Activated CD4-positive, alpha-beta T cell treated with anti-CD3 and anti-CD28 coated beads, Interleukin-2, amount 50 U/mL, for 1 hour (primary cell): ENCODE measurements around the gene MRPL3.
"Not testable (repeated sequence)": the region's sequence is repeated elsewhere in the genome, so short reads cannot be mapped to it uniquely, and the experiment has no call there.

Experiments
- DNase-seq: peaks from one replicate; pipeline ENCODE4 v3.0.0-alpha.2; 2020

MRPL3 gene

GRCh38 chr3:131491775-131492174 lies 11.0 kb downstream of the MRPL3 start:
- no peak for DNase-seq

- DNase-seq, result no peak
Measured at GRCh38 chr3:131491084-131491483, 11.7 kb downstream of the MRPL3 start.

- DNase-seq, result not testable (repeated sequence)
Measured at GRCh38 chr3:131486545-131486944, 16.2 kb downstream of the MRPL3 start.

GRCh38 chr3:131485119-131485518 lies 17.7 kb downstream of the MRPL3 start:
- DNase-seq, result no peak

- DNase-seq, result no peak
Measured at GRCh38 chr3:131484496-131485111, 18.2 kb downstream of the MRPL3 start.

- DNase-seq, result no peak
Measured at GRCh38 chr3:131480116-131480515, 22.7 kb downstream of the MRPL3 start.

- DNase-seq, result no peak
Measured at GRCh38 chr3:131477813-131478212, 25.0 kb downstream of the MRPL3 start.

- no peak for DNase-seq
Measured at GRCh38 chr3:131474115-131474514, 28.7 kb downstream of the MRPL3 start.

- no peak for DNase-seq
Measured at GRCh38 chr3:131470377-131470776, 32.4 kb downstream of the MRPL3 start.

- no peak for DNase-seq
Measured at GRCh38 chr3:131458653-131459052, 44.1 kb downstream of the MRPL3 start.

GRCh38 chr3:131457220-131457619 lies 45.6 kb downstream of the MRPL3 start:
- no peak for DNase-seq

- no peak for DNase-seq
Measured at GRCh38 chr3:131454501-131454900, 48.3 kb downstream of the MRPL3 start.

- DNase-seq, result no peak
Measured at GRCh38 chr3:131453533-131453932, 49.2 kb downstream of the MRPL3 start.

GRCh38 chr3:131447349-131447748 lies 55.4 kb downstream of the MRPL3 start:
- DNase-seq, result no peak

GRCh38 chr3:131444180-131444579 lies 58.6 kb downstream of the MRPL3 start:
- DNase-seq, result no peak

GRCh38 chr3:131439084-131439483 lies 63.7 kb downstream of the MRPL3 start:
- DNase-seq, result no peak

GRCh38 chr3:131435000-131435399 lies 67.8 kb downstream of the MRPL3 start:
- DNase-seq, result no peak

- no peak for DNase-seq
Measured at GRCh38 chr3:131432441-131432840, 70.3 kb downstream of the MRPL3 start.

GRCh38 chr3:131431754-131432153 lies 71.0 kb downstream of the MRPL3 start:
- no peak for DNase-seq

- DNase-seq, result no peak
Measured at GRCh38 chr3:131427226-131427625, 75.5 kb downstream of the MRPL3 start.

GRCh38 chr3:131421957-131422498 lies 80.7 kb downstream of the MRPL3 start:
- DNase-seq, result no peak

GRCh38 chr3:131421301-131421700 lies 81.5 kb downstream of the MRPL3 start:
- DNase-seq, result no peak

GRCh38 chr3:131417751-131418150 lies 85.0 kb downstream of the MRPL3 start:
- DNase-seq, result no peak
